PFSK-1 (cell line): ENCODE measurements around the gene SLC16A7.

Experiments used
- FOXP2 ChIP-seq: optimal IDR thresholded peaks from 2 replicates; pipeline ENCODE3; 2011; ENCODE audit warnings: borderline replicate concordance, control low read depth, inconsistent platforms; ENCODE audit not compliant: insufficient read depth; ENCODE audit errors: extremely low read length, extremely low read depth
- POLR2AphosphoS5 ChIP-seq: IDR thresholded peaks from 2 replicates; pipeline ENCODE4 v1.6.1; 2012; ENCODE audit warnings: low read depth, mild to moderate bottlenecking, control low read depth, low read length, moderate library complexity
- SIN3A ChIP-seq: IDR thresholded peaks from 2 replicates; pipeline ENCODE4 v1.6.1; 2012; ENCODE audit warnings: mild to moderate bottlenecking, low read length, moderate library complexity, borderline replicate concordance; ENCODE audit not compliant: insufficient read depth
- TAF1 ChIP-seq: IDR thresholded peaks from 2 replicates; pipeline ENCODE4 v1.6.1; 2012; ENCODE audit warnings: low read length, control low read depth, borderline replicate concordance; ENCODE audit not compliant: insufficient read depth
- TF ChIP-seq, protein P1 (sequence below), 2 experiments: IDR thresholded peaks; 2 replicates each; pipeline versions ENCODE4 v1.6.1 to v1.8.0; 2011 to 2012; ENCODE audit warnings: low read depth in 2 of 2, low read length in 2 of 2, control low read depth in 1 of 2, inconsistent platforms in 1 of 2, mild to moderate bottlenecking in 1 of 2, moderate library complexity in 1 of 2; ENCODE audit not compliant: insufficient read depth in 1 of 2

Gene SLC16A7

DNA sequence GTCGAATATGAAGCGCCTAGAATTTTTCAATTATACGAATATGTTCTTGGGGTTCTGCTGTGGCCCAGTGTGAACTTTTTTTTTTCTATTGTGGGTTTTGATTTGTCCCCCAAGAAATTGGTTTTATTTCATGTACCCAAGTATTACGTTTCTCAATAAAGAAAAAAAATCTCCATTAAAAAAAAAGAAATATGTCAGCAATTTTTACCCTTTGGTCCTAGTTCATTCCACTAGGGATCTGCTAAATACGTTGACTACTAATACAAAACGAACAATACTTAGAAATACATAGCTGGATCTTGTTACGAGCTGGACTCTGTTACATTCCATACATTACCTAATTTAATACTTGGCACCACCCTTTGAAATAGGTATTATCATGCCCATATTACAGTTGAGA lies 216.9 kb downstream of the SLC16A7 start:
- no peak for TF ChIP-seq FOXP2
- no peak for TF ChIP-seq TAF1
- TF ChIP-seq SIN3A, result no peak
- TF ChIP-seq, protein P1, sequence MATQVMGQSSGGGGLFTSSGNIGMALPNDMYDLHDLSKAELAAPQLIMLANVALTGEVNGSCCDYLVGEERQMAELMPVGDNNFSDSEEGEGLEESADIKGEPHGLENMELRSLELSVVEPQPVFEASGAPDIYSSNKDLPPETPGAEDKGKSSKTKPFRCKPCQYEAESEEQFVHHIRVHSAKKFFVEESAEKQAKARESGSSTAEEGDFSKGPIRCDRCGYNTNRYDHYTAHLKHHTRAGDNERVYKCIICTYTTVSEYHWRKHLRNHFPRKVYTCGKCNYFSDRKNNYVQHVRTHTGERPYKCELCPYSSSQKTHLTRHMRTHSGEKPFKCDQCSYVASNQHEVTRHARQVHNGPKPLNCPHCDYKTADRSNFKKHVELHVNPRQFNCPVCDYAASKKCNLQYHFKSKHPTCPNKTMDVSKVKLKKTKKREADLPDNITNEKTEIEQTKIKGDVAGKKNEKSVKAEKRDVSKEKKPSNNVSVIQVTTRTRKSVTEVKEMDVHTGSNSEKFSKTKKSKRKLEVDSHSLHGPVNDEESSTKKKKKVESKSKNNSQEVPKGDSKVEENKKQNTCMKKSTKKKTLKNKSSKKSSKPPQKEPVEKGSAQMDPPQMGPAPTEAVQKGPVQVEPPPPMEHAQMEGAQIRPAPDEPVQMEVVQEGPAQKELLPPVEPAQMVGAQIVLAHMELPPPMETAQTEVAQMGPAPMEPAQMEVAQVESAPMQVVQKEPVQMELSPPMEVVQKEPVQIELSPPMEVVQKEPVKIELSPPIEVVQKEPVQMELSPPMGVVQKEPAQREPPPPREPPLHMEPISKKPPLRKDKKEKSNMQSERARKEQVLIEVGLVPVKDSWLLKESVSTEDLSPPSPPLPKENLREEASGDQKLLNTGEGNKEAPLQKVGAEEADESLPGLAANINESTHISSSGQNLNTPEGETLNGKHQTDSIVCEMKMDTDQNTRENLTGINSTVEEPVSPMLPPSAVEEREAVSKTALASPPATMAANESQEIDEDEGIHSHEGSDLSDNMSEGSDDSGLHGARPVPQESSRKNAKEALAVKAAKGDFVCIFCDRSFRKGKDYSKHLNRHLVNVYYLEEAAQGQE (IDR thresholded peaks at IDR 0.05; ENCODE audit: insufficient read depth in 1 of 2, low read depth in 2 of 2, low read length in 2 of 2), result no peak
- no peak for TF ChIP-seq POLR2AphosphoS5

DNA sequence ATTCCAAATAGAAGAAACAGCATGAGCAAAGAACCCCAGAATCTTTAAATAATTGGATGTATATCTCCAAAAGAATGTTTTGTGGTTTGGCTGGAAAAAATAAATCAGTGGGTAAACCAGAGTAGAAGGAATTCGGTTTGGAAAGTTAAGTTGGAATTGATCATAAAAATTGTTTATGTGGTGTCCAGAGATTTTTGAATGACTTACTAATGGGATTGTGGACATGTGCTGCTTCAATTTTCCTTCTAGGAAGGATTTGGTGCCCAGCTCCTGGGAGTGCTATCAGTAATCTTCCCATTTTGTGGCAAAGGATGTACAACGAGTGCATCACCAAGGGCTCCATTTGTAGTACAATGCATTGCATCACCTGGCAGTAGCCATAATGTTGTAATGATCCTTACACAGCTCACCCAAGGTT lies 224.8 kb downstream of the SLC16A7 start:
- TF ChIP-seq TAF1 (no peak), SIN3A (no peak), POLR2AphosphoS5 (no peak)

DNA sequence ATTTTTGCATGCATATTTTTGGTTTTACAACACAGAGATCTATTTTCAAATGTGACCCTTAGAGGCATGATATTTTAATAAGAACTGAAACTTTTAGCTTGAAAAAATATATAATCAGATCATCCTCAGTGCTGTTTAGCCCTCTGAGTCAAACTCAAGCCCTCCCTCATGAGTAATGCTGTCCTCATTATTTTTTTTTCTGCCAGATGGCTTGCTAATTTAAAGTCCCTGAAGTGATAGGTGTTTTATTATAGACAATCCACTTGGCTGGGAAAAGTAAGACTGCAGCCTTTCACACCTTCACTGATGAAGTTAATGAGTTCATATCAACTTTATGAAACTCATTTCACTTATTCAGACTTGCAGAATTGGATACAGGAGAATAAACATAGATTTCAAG lies 227.7 kb downstream of the SLC16A7 start:
- TF ChIP-seq TAF1, result no peak

DNA sequence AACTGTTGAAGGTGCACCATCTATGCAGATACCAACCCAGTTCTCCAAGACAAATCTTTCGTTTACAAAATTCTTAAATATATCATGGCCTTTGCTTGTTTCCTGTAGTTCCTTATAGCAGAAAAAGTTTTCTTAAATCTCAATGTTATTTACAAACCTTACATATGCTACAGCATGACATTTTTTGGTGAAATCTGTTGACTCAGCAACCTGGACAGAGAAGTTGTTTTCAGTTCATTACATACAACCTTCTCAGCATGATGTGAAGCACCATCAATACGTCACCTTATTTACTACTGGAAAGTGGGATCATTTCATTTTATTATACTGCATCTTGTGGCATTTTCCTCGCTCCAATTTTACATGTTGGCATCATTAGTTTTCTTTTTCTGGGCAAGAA lies 231.9 kb downstream of the SLC16A7 start:
- TF ChIP-seq TAF1, result no peak
- TF ChIP-seq, protein P1 (IDR thresholded peaks at IDR 0.05; ENCODE audit: insufficient read depth in 1 of 2, low read depth in 2 of 2, low read length in 2 of 2), result no peak
- TF ChIP-seq POLR2AphosphoS5, result no peak
- no peak for TF ChIP-seq SIN3A
- TF ChIP-seq FOXP2, result no peak

DNA sequence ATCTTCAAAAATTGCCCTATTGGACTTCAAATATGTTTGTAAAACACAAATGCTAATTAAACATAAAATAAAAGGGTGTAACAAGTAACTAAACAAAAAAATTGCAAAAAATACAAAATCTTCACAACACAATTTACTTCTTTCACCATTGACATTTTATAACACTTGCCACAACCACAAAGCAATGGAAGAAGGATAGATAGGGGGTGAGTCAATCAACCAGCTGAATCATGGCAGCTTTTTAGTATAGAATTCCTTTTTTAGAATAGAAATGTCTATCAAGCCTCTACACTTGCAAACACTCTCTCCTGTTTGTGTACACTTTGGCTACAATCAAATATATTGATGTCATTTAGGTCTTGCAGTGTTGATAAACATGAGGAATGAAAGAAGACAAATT lies 232.7 kb downstream of the SLC16A7 start:
- TF ChIP-seq TAF1 (no peak), SIN3A (no peak), POLR2AphosphoS5 (no peak), FOXP2 (no peak)
- TF ChIP-seq, protein P1 (IDR thresholded peaks at IDR 0.05; ENCODE audit: insufficient read depth in 1 of 2, low read depth in 2 of 2, low read length in 2 of 2), result no peak

DNA sequence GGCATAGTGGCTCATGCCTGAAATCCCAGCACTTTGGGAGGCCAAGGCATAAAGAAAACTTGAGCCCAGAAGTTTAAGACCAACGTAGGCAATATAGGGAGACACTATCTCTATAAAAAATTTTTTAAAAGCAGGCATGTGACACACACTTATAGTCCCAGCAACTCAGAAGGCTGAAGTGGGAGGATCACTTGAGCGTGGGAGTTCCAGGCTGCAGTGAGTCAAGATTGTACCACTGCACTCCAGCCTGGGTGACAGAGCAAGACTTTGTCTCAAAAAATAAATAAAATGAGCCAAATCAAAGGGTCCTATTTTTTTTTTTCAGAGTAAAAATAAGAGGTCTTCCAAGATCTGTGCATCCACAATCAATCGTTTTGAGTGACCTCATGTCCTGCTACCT lies 237.6 kb downstream of the SLC16A7 start:
- TF ChIP-seq FOXP2 (no peak), SIN3A (no peak)
- TF ChIP-seq, protein P1 (IDR thresholded peaks at IDR 0.05; ENCODE audit: insufficient read depth in 1 of 2, low read depth in 2 of 2, low read length in 2 of 2), result no peak
